Measurements from ENCODE around the gene DKK2.

Gene DKK2
- total RNA-seq: 0.07 to 6.1 (median 0.92) reads per million in 18 experiments

GRCh38 chr4:107035819-107036583, at the start of gene DKK2:
Gene DKK2 (minus strand): TSS chr4:107036313. CDS start chr4:107035591, 722 bp downstream.
- DNase-seq: no peak

- no peak for DNase-seq
Measured at GRCh38 chr4:107077192-107077591, 41.1 kb upstream of the DKK2 start.

- no peak for DNase-seq
Measured at GRCh38 chr4:107072836-107073736, 37.0 kb upstream of the DKK2 start.

GRCh38 chr4:107071108-107071507, 35.0 kb upstream of the DKK2 start:
- DNase-seq: no peak

- peak; percentile 48 to 64 for DNase-seq
Measured at GRCh38 chr4:107069049-107069448, 32.9 kb upstream of the DKK2 start.

- DNase-seq: no peak
Measured at GRCh38 chr4:107068116-107068515, 32.0 kb upstream of the DKK2 start.

- peak; percentile 51 to 66 for DNase-seq
Measured at GRCh38 chr4:107066621-107067020, 30.5 kb upstream of the DKK2 start.

- peak; percentile 36 to 83 for DNase-seq
Measured at GRCh38 chr4:107065201-107065600, 29.1 kb upstream of the DKK2 start.

GRCh38 chr4:107060388-107060787, 24.3 kb upstream of the DKK2 start:
- no peak for DNase-seq

GRCh38 chr4:107058828-107059227, 22.7 kb upstream of the DKK2 start:
- DNase-seq: no peak

- DNase-seq: no peak
Measured at GRCh38 chr4:107050525-107051135, 14.5 kb upstream of the DKK2 start.

- no peak for DNase-seq
Measured at GRCh38 chr4:107046261-107046660, 10.1 kb upstream of the DKK2 start.

- DNase-seq: peak in 1 of 2 donors; percentile 17
Measured at GRCh38 chr4:107044170-107044569, 8.1 kb upstream of the DKK2 start.

- DNase-seq: peak in 1 of 2 donors; percentile 11
Measured at GRCh38 chr4:107037199-107037584, 1.1 kb upstream of the DKK2 start.

- no peak for DNase-seq
Measured at GRCh38 chr4:107036584-107037198, 578 bp upstream of the DKK2 start.

- peak; percentile 9 to 13 for DNase-seq
Measured at GRCh38 chr4:107034996-107035818, 906 bp downstream of the DKK2 start.

GRCh38 chr4:107034091-107034995, 1.8 kb downstream of the DKK2 start:
- no peak for DNase-seq

GRCh38 chr4:107027379-107027778, 8.7 kb downstream of the DKK2 start:
- no peak for DNase-seq

- DNase-seq: no peak
Measured at GRCh38 chr4:107018344-107018735, 17.8 kb downstream of the DKK2 start.

Measured in inflammatory macrophage (primary cell).